ENCODE measurements around the gene FKBP14. TPM values are rescaled to one million over a fixed set of nuclear protein-coding genes. Genes with fewer than 3 reads are reported as not detected.
A peak's percentile ranks its signal among the peaks of the same experiment; 100 is the strongest.

The FKBP14 gene
- total and polyA plus RNA-seq, 2 of the 8 experiments (the other 6 are each of a cell fraction or from before 2014, with no cell fraction given) = 3.2 to 20.7 TPM

GRCh38 chr7:29971566-29972314, 54.8 kb downstream of the FKBP14 start:
- Histone ChIP-seq H4K5ac (ENCODE audit: insufficient read length, low read depth, low read length) (no peak overlapping the region), H3K79me2 (ENCODE audit: control insufficient read depth in 1 of 2, insufficient read depth in 2 of 2, low read length in 2 of 2) (peaks cover 6 to 60% of the 10 kb centered on the region in 2 experiments), H2BK15ac (ENCODE audit: low read length) (no peak overlapping the region), H3K56ac (replicated peaks; ENCODE audit: insufficient read length, low read depth, low read length) (no peak overlapping the region), H3K9me3 (ENCODE audit: insufficient read depth in 2 of 2, low read depth in 1 of 2, low read length in 1 of 2) (no peaks in the 10 kb centered on the region), H3K36me3 (ENCODE audit: control insufficient read depth in 2 of 4, insufficient read depth in 4 of 4, low read length in 3 of 4) (peaks cover 0 to 9% (median 4%) of the 10 kb centered on the region in 4 experiments; a peak in 5 of 8 replicates), H4K8ac (ENCODE audit: extremely low read depth, insufficient read depth, low read length) (no peak overlapping the region), H3K4me1 (replicated peaks in 1 of 4; ENCODE audit: control insufficient read depth in 3 of 4, insufficient read depth in 4 of 4, low read length in 3 of 4) (no peaks in the 10 kb centered on the region), H3K14ac (ENCODE audit: insufficient read length) (no peak overlapping the region), H3K23ac (ENCODE audit: insufficient read length) (no peak overlapping the region), H3K4me2 (ENCODE audit: insufficient read depth in 1 of 2, low read depth in 2 of 2, low read length in 2 of 2) (no peak overlapping the region), H3K4ac (replicated peaks; ENCODE audit: insufficient read length, low read depth, low read length) (no peak overlapping the region), H3K23me2 (ENCODE audit: low read depth, low read length) (no peaks in the 10 kb centered on the region), H2AK5ac (ENCODE audit: low read depth, low read length) (no peak overlapping the region), H3K18ac (ENCODE audit: extremely low read depth, low read length) (no peak overlapping the region), H3K79me1 (ENCODE audit: low read depth, low read length) (peaks cover 5% of the 10 kb centered on the region; the same call in 1 of the 2 replicates), H2BK5ac (ENCODE audit: low read depth, low read length) (no peak overlapping the region), H2BK120ac (replicated peaks; ENCODE audit: low read depth, low read length) (no peak overlapping the region), H2BK12ac (ENCODE audit: low read depth, low read length) (no peak overlapping the region), H3K27ac (ENCODE audit: low read depth, low read length) (no peak overlapping the region), H3K4me3 (ENCODE audit: extremely low read depth in 1 of 4, insufficient read depth in 2 of 4, low read depth in 3 of 4, low read length in 4 of 4) (no peak overlapping the region), H4K20me1 (replicated peaks in 1 of 2; ENCODE audit: control insufficient read depth in 1 of 2, insufficient read depth in 2 of 2, low read length in 2 of 2) (peaks cover 0 to 8% of the 10 kb centered on the region in 2 experiments), H3K27me3 (replicated peaks in 1 of 4; ENCODE audit: control insufficient read depth in 3 of 4, extremely low read depth in 1 of 4, insufficient read depth in 3 of 4, low read length in 3 of 4) (no peaks in the 10 kb centered on the region), H3K9ac (replicated peaks in 1 of 4; ENCODE audit: extremely low read depth in 1 of 4, low read depth in 3 of 4, low read length in 3 of 4) (no peak overlapping the region), H4K91ac (replicated peaks; ENCODE audit: insufficient read length, low read length) (no peak overlapping the region), H2AFZ (ENCODE audit: low read length) (no peak overlapping the region), H2BK20ac (ENCODE audit: low read length) (no peak overlapping the region)
- ChIA-PET POLR2A (ENCODE audit: partially characterized antibody) (interaction anchor here (1.1 to 1.4 kb wide), 2 partner anchors 10 to 13 kb away, joined by 3 read pairs; no protein-coding TSS in a partner anchor), CTCF (ENCODE audit: partially characterized antibody) (interaction anchor here (0.7 to 3.7 kb wide), 7 partner anchors 16 to 91 kb away, joined by 3 to 9 read pairs (median 3); no protein-coding TSS in a partner anchor)
- TF ChIP-seq MAFK (IDR thresholded peaks at IDR 0.05; ENCODE audit: low read depth, low read length) (peak; percentile 83; the same call in 1 of the 2 replicates), BRCA1 (IDR thresholded peaks at IDR 0.05; ENCODE audit: low read depth, low read length) (no peak)
- 93% methylated on average over 5 of the region's 5 CpGs; no CpG with 5 or more reads in 1 of the 2 experiments for WGBS, 2 experiments (ENCODE audit: extremely low coverage in 1 of 2, insufficient coverage in 1 of 2, insufficient read length in 1 of 2, insufficient replicate concordance in 2 of 2, low coverage in 1 of 2, low lambda C conversion rate in 2 of 2, missing lambda C conversion rate in 1 of 2)
- DNase-seq (ENCODE audit: low read depth in 1 of 2, low spot score in 2 of 2) (no peak), FAIRE-seq (no peak)

Measured in H1 (cell line).